ENCODE results near the gene TMEM238L.

The TMEM238L gene

GRCh38 chr17:10803350-10803749 is 549 bp downstream of the TMEM238L start:
- no peaks in the 10 kb centered on the region for H3K36me3 ChIP-seq (ENCODE audit: insufficient read depth, low read length)
- no peaks in the 10 kb centered on the region for H3K27me3 ChIP-seq (ENCODE audit: control insufficient read depth, insufficient read depth, low read length)
- H3K4me3 ChIP-seq (ENCODE audit: low read length), result no peak overlapping the region
- H3K4me1 ChIP-seq (ENCODE audit: control insufficient read depth, insufficient read depth, low read length), result no peaks in the 10 kb centered on the region
- H3K9ac ChIP-seq (ENCODE audit: low read depth, low read length), result no peak overlapping the region
- H3K4me2 ChIP-seq (ENCODE audit: low read length), result no peak overlapping the region
- H3K9me3 ChIP-seq (replicated peaks; ENCODE audit: low read length), result peaks cover 3% of the 10 kb centered on the region

- Histone ChIP-seq H3K4me1 (ENCODE audit: control insufficient read depth, insufficient read depth, low read length) (no peaks in the 10 kb centered on the region), H3K9ac (ENCODE audit: low read depth, low read length) (no peak overlapping the region), H3K4me2 (ENCODE audit: low read length) (no peak overlapping the region), H3K36me3 (ENCODE audit: insufficient read depth, low read length) (no peaks in the 10 kb centered on the region), H3K4me3 (ENCODE audit: low read length) (no peak overlapping the region), H3K27me3 (ENCODE audit: control insufficient read depth, insufficient read depth, low read length) (no peaks in the 10 kb centered on the region), H3K9me3 (replicated peaks; ENCODE audit: low read length) (peaks cover 3% of the 10 kb centered on the region)
Measured at GRCh38 chr17:10802496-10803284, 1.2 kb downstream of the TMEM238L start.

- Histone ChIP-seq H3K36me3 (ENCODE audit: insufficient read depth, low read length) (no peaks in the 10 kb centered on the region), H3K4me1 (ENCODE audit: control insufficient read depth, insufficient read depth, low read length) (no peaks in the 10 kb centered on the region), H3K4me3 (ENCODE audit: low read length) (no peak overlapping the region), H3K27me3 (ENCODE audit: control insufficient read depth, insufficient read depth, low read length) (no peaks in the 10 kb centered on the region), H3K4me2 (ENCODE audit: low read length) (no peak overlapping the region), H3K9ac (ENCODE audit: low read depth, low read length) (no peak overlapping the region), H3K9me3 (replicated peaks; ENCODE audit: low read length) (peaks cover 3% of the 10 kb centered on the region)
Measured at GRCh38 chr17:10799407-10799806, 4.5 kb downstream of the TMEM238L start.

GRCh38 chr17:10798910-10799309 is 5.0 kb downstream of the TMEM238L start:
- no peak overlapping the region for H3K4me3 ChIP-seq (ENCODE audit: low read length)
- H3K36me3 ChIP-seq (ENCODE audit: insufficient read depth, low read length), result no peaks in the 10 kb centered on the region
- H3K4me1 ChIP-seq (ENCODE audit: control insufficient read depth, insufficient read depth, low read length), result no peaks in the 10 kb centered on the region
- no peaks in the 10 kb centered on the region for H3K27me3 ChIP-seq (ENCODE audit: control insufficient read depth, insufficient read depth, low read length)
- peaks cover 3% of the 10 kb centered on the region for H3K9me3 ChIP-seq (replicated peaks; ENCODE audit: low read length)
- no peak overlapping the region for H3K4me2 ChIP-seq (ENCODE audit: low read length)
- no peak overlapping the region for H3K9ac ChIP-seq (ENCODE audit: low read depth, low read length)

- Histone ChIP-seq H3K9ac (ENCODE audit: low read depth, low read length) (no peak overlapping the region), H3K4me2 (ENCODE audit: low read length) (no peak overlapping the region), H3K36me3 (ENCODE audit: insufficient read depth, low read length) (no peaks in the 10 kb centered on the region), H3K4me3 (ENCODE audit: low read length) (no peak overlapping the region), H3K4me1 (ENCODE audit: control insufficient read depth, insufficient read depth, low read length) (no peaks in the 10 kb centered on the region), H3K27me3 (ENCODE audit: control insufficient read depth, insufficient read depth, low read length) (no peaks in the 10 kb centered on the region), H3K9me3 (replicated peaks; ENCODE audit: low read length) (peaks cover 3% of the 10 kb centered on the region)
Measured at GRCh38 chr17:10798332-10798749, 5.6 kb downstream of the TMEM238L start.

GRCh38 chr17:10797476-10798328 is 6.2 kb downstream of the TMEM238L start:
- Histone ChIP-seq H3K4me1 (ENCODE audit: control insufficient read depth, insufficient read depth, low read length) (no peaks in the 10 kb centered on the region), H3K27me3 (ENCODE audit: control insufficient read depth, insufficient read depth, low read length) (no peaks in the 10 kb centered on the region), H3K9ac (ENCODE audit: low read depth, low read length) (no peak overlapping the region), H3K9me3 (replicated peaks; ENCODE audit: low read length) (peaks cover 2% of the 10 kb centered on the region), H3K4me3 (ENCODE audit: low read length) (no peak overlapping the region), H3K36me3 (ENCODE audit: insufficient read depth, low read length) (no peaks in the 10 kb centered on the region), H3K4me2 (ENCODE audit: low read length) (no peak overlapping the region)

- H3K9me3 ChIP-seq (replicated peaks; ENCODE audit: low read length), result no peaks in the 10 kb centered on the region
Measured at GRCh38 chr17:10793816-10794215, 10.1 kb downstream of the TMEM238L start.

GRCh38 chr17:10793256-10793655 is 10.6 kb downstream of the TMEM238L start:
- H3K27me3 ChIP-seq (ENCODE audit: control insufficient read depth, insufficient read depth, low read length), result no peaks in the 10 kb centered on the region
- no peaks in the 10 kb centered on the region for H3K36me3 ChIP-seq (ENCODE audit: insufficient read depth, low read length)
- no peak overlapping the region for H3K4me3 ChIP-seq (ENCODE audit: low read length)
- no peak overlapping the region for H3K9ac ChIP-seq (ENCODE audit: low read depth, low read length)
- H3K9me3 ChIP-seq (replicated peaks; ENCODE audit: low read length), result no peaks in the 10 kb centered on the region
- no peaks in the 10 kb centered on the region for H3K4me1 ChIP-seq (ENCODE audit: control insufficient read depth, insufficient read depth, low read length)
- no peak overlapping the region for H3K4me2 ChIP-seq (ENCODE audit: low read length)

More at GRCh38 chr17:10793816-10794215, 10.1 kb downstream of the TMEM238L start:
- Histone ChIP-seq H3K36me3 (ENCODE audit: insufficient read depth, low read length) (no peaks in the 10 kb centered on the region), H3K27me3 (ENCODE audit: control insufficient read depth, insufficient read depth, low read length) (no peaks in the 10 kb centered on the region), H3K9ac (ENCODE audit: low read depth, low read length) (no peak overlapping the region), H3K4me3 (ENCODE audit: low read length) (no peak overlapping the region), H3K4me2 (ENCODE audit: low read length) (no peak overlapping the region), H3K4me1 (ENCODE audit: control insufficient read depth, insufficient read depth, low read length) (no peaks in the 10 kb centered on the region)

- Histone ChIP-seq H3K36me3 (ENCODE audit: insufficient read depth, low read length) (no peaks in the 10 kb centered on the region), H3K4me1 (ENCODE audit: control insufficient read depth, insufficient read depth, low read length) (no peaks in the 10 kb centered on the region), H3K4me3 (ENCODE audit: low read length) (no peak overlapping the region), H3K9ac (ENCODE audit: low read depth, low read length) (no peak overlapping the region), H3K9me3 (replicated peaks; ENCODE audit: low read length) (no peaks in the 10 kb centered on the region), H3K27me3 (ENCODE audit: control insufficient read depth, insufficient read depth, low read length) (no peaks in the 10 kb centered on the region), H3K4me2 (ENCODE audit: low read length) (no peak overlapping the region)
Measured at GRCh38 chr17:10792151-10792550, 11.7 kb downstream of the TMEM238L start.

- Histone ChIP-seq H3K9me3 (replicated peaks; ENCODE audit: low read length) (no peaks in the 10 kb centered on the region), H3K4me2 (ENCODE audit: low read length) (no peak overlapping the region), H3K4me1 (ENCODE audit: control insufficient read depth, insufficient read depth, low read length) (no peaks in the 10 kb centered on the region), H3K9ac (ENCODE audit: low read depth, low read length) (no peak overlapping the region), H3K27me3 (ENCODE audit: control insufficient read depth, insufficient read depth, low read length) (no peaks in the 10 kb centered on the region), H3K36me3 (ENCODE audit: insufficient read depth, low read length) (no peaks in the 10 kb centered on the region), H3K4me3 (ENCODE audit: low read length) (no peak overlapping the region)
Measured at GRCh38 chr17:10790491-10791401, 13.2 kb downstream of the TMEM238L start.

GRCh38 chr17:10789694-10790271 is 14.1 kb downstream of the TMEM238L start:
- no peak overlapping the region for H3K4me2 ChIP-seq (ENCODE audit: low read length)
- H3K4me1 ChIP-seq (ENCODE audit: control insufficient read depth, insufficient read depth, low read length), result no peaks in the 10 kb centered on the region
- H3K9ac ChIP-seq (ENCODE audit: low read depth, low read length), result no peak overlapping the region

More at GRCh38 chr17:10789694-10790271, 14.1 kb downstream of the TMEM238L start:
- Histone ChIP-seq H3K36me3 (ENCODE audit: insufficient read depth, low read length) (no peaks in the 10 kb centered on the region), H3K9me3 (replicated peaks; ENCODE audit: low read length) (no peaks in the 10 kb centered on the region), H3K4me3 (ENCODE audit: low read length) (no peak overlapping the region), H3K27me3 (ENCODE audit: control insufficient read depth, insufficient read depth, low read length) (no peaks in the 10 kb centered on the region)

Data from skeletal muscle satellite cell (primary cell).